ENCODE results near the gene CCDC88A. TPM values are rescaled to one million over a fixed set of nuclear protein-coding genes. Genes with fewer than 3 reads are reported as not detected.

Gene CCDC88A
- total RNA-seq, 2 experiments from 2014 or later: 109 to 110 TPM

DNA sequence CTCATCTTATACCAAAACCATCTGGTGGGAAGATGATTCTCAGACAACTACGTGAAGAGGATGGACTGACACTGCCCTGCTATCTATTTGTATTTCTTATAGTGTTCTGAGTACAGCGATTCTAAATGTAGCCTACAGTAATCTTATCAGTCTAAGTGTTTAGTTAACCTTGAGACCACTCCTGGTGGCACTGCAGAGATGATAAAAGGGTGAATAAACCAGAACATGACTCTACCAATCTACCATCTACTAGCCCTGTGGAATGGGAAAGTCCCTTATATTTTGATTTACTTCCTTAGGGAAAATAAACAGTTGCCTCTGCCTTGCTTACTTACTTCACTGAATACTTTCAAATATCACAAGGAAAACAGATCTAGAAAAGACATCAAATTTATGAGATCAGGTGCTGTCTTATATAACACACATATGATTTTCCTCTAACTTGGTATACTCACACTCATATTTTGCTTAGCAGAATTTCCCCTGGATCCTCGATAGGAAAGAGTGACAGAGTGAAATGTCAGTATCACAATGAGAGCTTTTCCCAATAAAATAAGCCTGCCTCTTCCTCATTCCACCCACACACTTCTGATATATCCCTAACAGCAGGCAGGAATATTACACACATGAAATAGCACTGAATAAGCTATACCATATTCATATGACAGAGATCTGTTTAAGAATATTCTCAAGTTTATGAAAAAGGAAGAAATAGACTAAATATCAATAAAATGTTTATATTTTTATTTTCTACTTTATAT lies 92.0 kb downstream of the CCDC88A start:
- no peaks in the 10 kb centered on the region for H3K4me1 ChIP-seq (ENCODE audit: insufficient read depth, low read length, poor library complexity, severe bottlenecking)
- CTCF ChIA-PET (ENCODE audit: unreplicated experiment): no interaction called here
- H3K9me2 ChIP-seq (ENCODE audit: insufficient read depth, low read length): no peaks in the 10 kb centered on the region
- intact Hi-C loops (cut with micrococcal nuclease; ENCODE audit: unreplicated experiment): no loop called here
- TF ChIP-seq EZH2phosphoT487 (IDR thresholded peaks at IDR 0.05; ENCODE audit: borderline replicate concordance, low read depth, low read length): no peak
- TF ChIP-seq, protein P1, sequence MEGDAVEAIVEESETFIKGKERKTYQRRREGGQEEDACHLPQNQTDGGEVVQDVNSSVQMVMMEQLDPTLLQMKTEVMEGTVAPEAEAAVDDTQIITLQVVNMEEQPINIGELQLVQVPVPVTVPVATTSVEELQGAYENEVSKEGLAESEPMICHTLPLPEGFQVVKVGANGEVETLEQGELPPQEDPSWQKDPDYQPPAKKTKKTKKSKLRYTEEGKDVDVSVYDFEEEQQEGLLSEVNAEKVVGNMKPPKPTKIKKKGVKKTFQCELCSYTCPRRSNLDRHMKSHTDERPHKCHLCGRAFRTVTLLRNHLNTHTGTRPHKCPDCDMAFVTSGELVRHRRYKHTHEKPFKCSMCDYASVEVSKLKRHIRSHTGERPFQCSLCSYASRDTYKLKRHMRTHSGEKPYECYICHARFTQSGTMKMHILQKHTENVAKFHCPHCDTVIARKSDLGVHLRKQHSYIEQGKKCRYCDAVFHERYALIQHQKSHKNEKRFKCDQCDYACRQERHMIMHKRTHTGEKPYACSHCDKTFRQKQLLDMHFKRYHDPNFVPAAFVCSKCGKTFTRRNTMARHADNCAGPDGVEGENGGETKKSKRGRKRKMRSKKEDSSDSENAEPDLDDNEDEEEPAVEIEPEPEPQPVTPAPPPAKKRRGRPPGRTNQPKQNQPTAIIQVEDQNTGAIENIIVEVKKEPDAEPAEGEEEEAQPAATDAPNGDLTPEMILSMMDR (conservative IDR thresholded peaks at IDR 0.05; ENCODE audit: low read length): no peak
- no peak overlapping the region for H3K4me2 ChIP-seq (ENCODE audit: low read length)
- DNase-seq (ENCODE audit: low spot score): no peak
- H3K36me3 ChIP-seq (ENCODE audit: insufficient read depth, low read length): peaks cover 86% of the 10 kb centered on the region
- H4K20me1 ChIP-seq (ENCODE audit: insufficient read depth, low read length): no peaks in the 10 kb centered on the region
- peaks cover 12% of the 10 kb centered on the region; the same call in 1 of the 2 replicates for H3K9me3 ChIP-seq (ENCODE audit: low read length)
- no peak overlapping the region for H3K4me3 ChIP-seq (ENCODE audit: low read depth, low read length, poor library complexity, severe bottlenecking)
- H3K27ac ChIP-seq (ENCODE audit: low read depth, low read length, poor library complexity, severe bottlenecking): no peak overlapping the region
- POLR2A ChIA-PET: no interaction called here
- no peaks in the 10 kb centered on the region for H3K79me2 ChIP-seq (ENCODE audit: insufficient read depth, low read depth, low read length)
- H2AFZ ChIP-seq (ENCODE audit: low read length): no peak overlapping the region
- BruUV-seq (replicated peaks): no TSS peak

DNA sequence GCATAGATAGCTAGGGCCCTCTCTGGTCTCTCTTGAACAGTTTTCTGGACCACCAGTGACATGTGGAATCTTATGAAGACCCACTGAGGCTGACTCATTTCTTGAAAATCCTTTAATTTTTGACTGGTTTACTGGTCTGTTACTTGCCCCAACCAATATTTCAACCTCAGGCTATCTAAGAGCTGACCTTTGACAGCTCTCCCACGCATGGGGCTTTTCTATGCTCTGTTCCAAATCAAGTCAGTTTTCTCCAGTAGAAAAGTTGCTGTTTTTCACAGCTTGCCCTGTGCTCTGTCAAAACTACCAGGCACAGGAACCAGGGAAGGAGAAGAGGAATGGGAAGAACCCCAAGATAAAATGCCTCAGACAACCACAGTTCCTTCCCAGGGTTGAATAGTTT lies 104.7 kb downstream of the CCDC88A start:
- Histone ChIP-seq H3K4me1 (ENCODE audit: insufficient read depth, low read length, poor library complexity, severe bottlenecking) (no peaks in the 10 kb centered on the region), H3K36me3 (ENCODE audit: insufficient read depth, low read length) (peaks cover 91% of the 10 kb centered on the region), H3K4me2 (ENCODE audit: low read length) (no peak overlapping the region), H2AFZ (ENCODE audit: low read length) (no peak overlapping the region), H3K9me3 (ENCODE audit: low read length) (no peaks in the 10 kb centered on the region), H3K27ac (ENCODE audit: low read depth, low read length, poor library complexity, severe bottlenecking) (no peak overlapping the region), H3K9me2 (ENCODE audit: insufficient read depth, low read length) (no peaks in the 10 kb centered on the region), H3K4me3 (ENCODE audit: low read depth, low read length, poor library complexity, severe bottlenecking) (no peak overlapping the region), H3K79me2 (ENCODE audit: insufficient read depth, low read depth, low read length) (no peaks in the 10 kb centered on the region), H4K20me1 (ENCODE audit: insufficient read depth, low read length) (no peaks in the 10 kb centered on the region)
- BruUV-seq (replicated peaks): no TSS peak
- DNase-seq (ENCODE audit: low spot score): no peak
- CTCF ChIA-PET (ENCODE audit: unreplicated experiment): no interaction called here
- TF ChIP-seq EZH2phosphoT487 (IDR thresholded peaks at IDR 0.05; ENCODE audit: borderline replicate concordance, low read depth, low read length): no peak
- TF ChIP-seq, protein P1 (conservative IDR thresholded peaks at IDR 0.05; ENCODE audit: low read length): no peak
- intact Hi-C loops (cut with micrococcal nuclease; ENCODE audit: unreplicated experiment): no loop called here
- POLR2A ChIA-PET: interaction anchor here (0.6 to 2.2 kb wide), 3 partner anchors 10 to 629 kb away, joined by 4 to 6 read pairs (median 4); no protein-coding TSS in a partner anchor

- H3K4me3 ChIP-seq (ENCODE audit: low read depth, low read length, poor library complexity, severe bottlenecking): no peak overlapping the region
- DNase-seq (ENCODE audit: low spot score): peak; percentile 8
- POLR2A ChIA-PET: interaction anchor here (0.9 to 1.0 kb wide), 3 partner anchors 29 to 63 kb away, joined by 3 to 4 read pairs (median 4); no protein-coding TSS in a partner anchor
These were observed 108.2 kb downstream of the CCDC88A start for GRCh38 chr2:55311444-55311870.

More at GRCh38 chr2:55311444-55311870, 108.2 kb downstream of the CCDC88A start:
- H3K4me2 ChIP-seq (ENCODE audit: low read length): no peak overlapping the region
- H4K20me1 ChIP-seq (ENCODE audit: insufficient read depth, low read length): no peaks in the 10 kb centered on the region
- H3K27ac ChIP-seq (ENCODE audit: low read depth, low read length, poor library complexity, severe bottlenecking): no peak overlapping the region
- CTCF ChIA-PET (ENCODE audit: unreplicated experiment): no interaction called here
- BruUV-seq (replicated peaks): no TSS peak
- H3K36me3 ChIP-seq (ENCODE audit: insufficient read depth, low read length): peaks cover 92% of the 10 kb centered on the region
- TF ChIP-seq EZH2phosphoT487 (IDR thresholded peaks at IDR 0.05; ENCODE audit: borderline replicate concordance, low read depth, low read length): no peak
- TF ChIP-seq, protein P1 (conservative IDR thresholded peaks at IDR 0.05; ENCODE audit: low read length): peak; percentile 42; the same call in 1 of the 2 replicates
- H3K79me2 ChIP-seq (ENCODE audit: insufficient read depth, low read depth, low read length): no peaks in the 10 kb centered on the region
- intact Hi-C loops (cut with micrococcal nuclease; ENCODE audit: unreplicated experiment): no loop called here
- no peaks in the 10 kb centered on the region for H3K9me2 ChIP-seq (ENCODE audit: insufficient read depth, low read length)
- H3K9me3 ChIP-seq (ENCODE audit: low read length): no peaks in the 10 kb centered on the region
- H2AFZ ChIP-seq (ENCODE audit: low read length): no peak overlapping the region
- no peaks in the 10 kb centered on the region for H3K4me1 ChIP-seq (ENCODE audit: insufficient read depth, low read length, poor library complexity, severe bottlenecking)
